SK-N-SH treated with all-trans-retinoic acid at 6 μM for 48 hours (cell line): ENCODE results near the gene SLC51B.

Source experiments
- ATAC-seq: fragments of 200-7000 bp; cut with Tn5 transposase; 3 replicates; pipeline ENCODE4 v1.9.1; 2020; ENCODE audit warnings: mild to moderate bottlenecking, moderate library complexity
- ARNTL ChIP-seq: fragments of 450-650 bp; formaldehyde crosslinking; IDR thresholded peaks from 2 replicates; pipeline ENCODE4 v1.5.0; 2020; ENCODE audit warnings: low read depth, mild to moderate bottlenecking, moderate library complexity, borderline replicate concordance
- CSDC2 ChIP-seq: fragments of 250-450 bp; sonication (Bioruptor Pico); IDR thresholded peaks from 2 replicates; pipeline ENCODE4 v1.5.0; 2020; ENCODE audit warnings: mild to moderate bottlenecking, moderate library complexity
- CSRNP3 ChIP-seq: fragments of 250-450 bp; sonication (Bioruptor Pico); IDR thresholded peaks from 2 replicates; pipeline ENCODE4 v1.5.1; 2021; ENCODE audit warnings: mild to moderate bottlenecking, moderate library complexity
- ESRRG ChIP-seq: fragments of 250-450 bp; sonication (Bioruptor Pico); IDR thresholded peaks from 2 replicates; pipeline ENCODE4 v1.6.1; 2021; ENCODE audit warnings: mild to moderate bottlenecking
- GLIS3 ChIP-seq: fragments of 250-450 bp; sonication (Bioruptor Pico); IDR thresholded peaks from 2 replicates; pipeline ENCODE4 v1.5.0; 2020; ENCODE audit warnings: mild to moderate bottlenecking, moderate library complexity
- ISL1 ChIP-seq: fragments of 250-450 bp; sonication (Bioruptor Pico); IDR thresholded peaks from 2 replicates; pipeline ENCODE4 v2.1.2; 2022; ENCODE audit warnings: mild to moderate bottlenecking, moderate library complexity
- OSR1 ChIP-seq: fragments of 250-450 bp; sonication (Bioruptor Pico); IDR thresholded peaks from 2 replicates; pipeline ENCODE4 v1.8.0; 2022; ENCODE audit warnings: moderate library complexity, mild to moderate bottlenecking, inconsistent platforms
- PPARA ChIP-seq: fragments of 250-450 bp; sonication (Bioruptor Pico); IDR thresholded peaks from 2 replicates; pipeline ENCODE4 v1.5.0; 2020; ENCODE audit warnings: mild to moderate bottlenecking, borderline replicate concordance
- RARB ChIP-seq: fragments of 250-450 bp; sonication (Bioruptor Pico); IDR thresholded peaks from 2 replicates; pipeline ENCODE4 v1.8.0; 2021; ENCODE audit warnings: mild to moderate bottlenecking, moderate library complexity
- SNAI2 ChIP-seq: fragments of 250-450 bp; sonication (Bioruptor Pico); IDR thresholded peaks from 2 replicates; pipeline ENCODE4 v1.5.0; 2020; ENCODE audit warnings: mild to moderate bottlenecking, moderate library complexity
- TCF4 ChIP-seq: fragments of 250-450 bp; sonication (Bioruptor Pico); IDR thresholded peaks from 2 replicates; pipeline ENCODE4 v1.8.0; 2021; ENCODE audit warnings: mild to moderate bottlenecking, moderate library complexity, borderline replicate concordance
- ZFP3 ChIP-seq: fragments of 250-450 bp; sonication (Bioruptor Pico); IDR thresholded peaks from 2 replicates; pipeline ENCODE4 v1.5.0; 2020; ENCODE audit warnings: mild to moderate bottlenecking, moderate library complexity
- ZNF70 ChIP-seq: fragments of 450-650 bp; formaldehyde crosslinking; IDR thresholded peaks from 2 replicates; pipeline ENCODE4 v1.5.0; 2020; ENCODE audit warnings: mild to moderate bottlenecking, moderate library complexity
- ZNF8 ChIP-seq: fragments of 450-650 bp; formaldehyde crosslinking; IDR thresholded peaks from 2 replicates; pipeline ENCODE4 v1.5.0; 2020; ENCODE audit warnings: mild to moderate bottlenecking, moderate library complexity
- TF ChIP-seq, protein P1 (sequence below): fragments of 250-450 bp; sonication (Bioruptor Pico); IDR thresholded peaks from 2 replicates; pipeline ENCODE4 v1.8.0; 2021; ENCODE audit warnings: low read depth, mild to moderate bottlenecking, moderate library complexity, borderline replicate concordance
- TF ChIP-seq, protein P2 (sequence below): fragments of 250-450 bp; sonication (Bioruptor Pico); IDR thresholded peaks from 2 replicates; pipeline ENCODE4 v1.5.0; 2020; ENCODE audit warnings: mild to moderate bottlenecking, moderate library complexity
- TF ChIP-seq, protein P3 (sequence below): fragments of 250-450 bp; sonication (Bioruptor Pico); IDR thresholded peaks from 2 replicates; pipeline ENCODE4 v1.8.0; 2020; ENCODE audit warnings: mild to moderate bottlenecking, moderate library complexity, borderline replicate concordance

SLC51B gene

GRCh38 chr15:65032801-65033537 lies 12.2 kb upstream of the SLC51B start (continued):
- TF ChIP-seq, protein P1, sequence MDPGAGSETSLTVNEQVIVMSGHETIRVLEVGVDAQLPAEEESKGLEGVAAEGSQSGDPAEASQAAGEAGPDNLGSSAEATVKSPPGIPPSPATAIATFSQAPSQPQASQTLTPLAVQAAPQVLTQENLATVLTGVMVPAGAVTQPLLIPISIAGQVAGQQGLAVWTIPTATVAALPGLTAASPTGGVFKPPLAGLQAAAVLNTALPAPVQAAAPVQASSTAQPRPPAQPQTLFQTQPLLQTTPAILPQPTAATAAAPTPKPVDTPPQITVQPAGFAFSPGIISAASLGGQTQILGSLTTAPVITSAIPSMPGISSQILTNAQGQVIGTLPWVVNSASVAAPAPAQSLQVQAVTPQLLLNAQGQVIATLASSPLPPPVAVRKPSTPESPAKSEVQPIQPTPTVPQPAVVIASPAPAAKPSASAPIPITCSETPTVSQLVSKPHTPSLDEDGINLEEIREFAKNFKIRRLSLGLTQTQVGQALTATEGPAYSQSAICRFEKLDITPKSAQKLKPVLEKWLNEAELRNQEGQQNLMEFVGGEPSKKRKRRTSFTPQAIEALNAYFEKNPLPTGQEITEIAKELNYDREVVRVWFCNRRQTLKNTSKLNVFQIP (CRISPR knock-in tag) = no peak
- TF ChIP-seq ZNF70 (CRISPR knock-in tag) = no peak
- TF ChIP-seq, all 23 proteins: peak for 0

GRCh38 chr15:65033659-65034269 lies 11.4 kb upstream of the SLC51B start:
- no peak for TF ChIP-seq ISL1
- TF ChIP-seq RARB (CRISPR knock-in tag) = no peak
- no peak for TF ChIP-seq ZFP3
- TF ChIP-seq ARNTL = no peak
- TF ChIP-seq, protein P1 (CRISPR knock-in tag) = no peak
- TF ChIP-seq SNAI2 (CRISPR knock-in tag) = no peak
- no peak for TF ChIP-seq CSRNP3 (CRISPR knock-in tag)
- no peak for TF ChIP-seq CSDC2 (CRISPR knock-in tag)
- no peak for TF ChIP-seq ZNF70 (CRISPR knock-in tag)
- TF ChIP-seq TCF4 (CRISPR knock-in tag) = no peak
- no peak for TF ChIP-seq GLIS3
- no peak for TF ChIP-seq ZNF8 (CRISPR knock-in tag)
- TF ChIP-seq OSR1 (CRISPR knock-in tag) = no peak
- no peak for TF ChIP-seq ESRRG (CRISPR knock-in tag)
- TF ChIP-seq, protein P2, sequence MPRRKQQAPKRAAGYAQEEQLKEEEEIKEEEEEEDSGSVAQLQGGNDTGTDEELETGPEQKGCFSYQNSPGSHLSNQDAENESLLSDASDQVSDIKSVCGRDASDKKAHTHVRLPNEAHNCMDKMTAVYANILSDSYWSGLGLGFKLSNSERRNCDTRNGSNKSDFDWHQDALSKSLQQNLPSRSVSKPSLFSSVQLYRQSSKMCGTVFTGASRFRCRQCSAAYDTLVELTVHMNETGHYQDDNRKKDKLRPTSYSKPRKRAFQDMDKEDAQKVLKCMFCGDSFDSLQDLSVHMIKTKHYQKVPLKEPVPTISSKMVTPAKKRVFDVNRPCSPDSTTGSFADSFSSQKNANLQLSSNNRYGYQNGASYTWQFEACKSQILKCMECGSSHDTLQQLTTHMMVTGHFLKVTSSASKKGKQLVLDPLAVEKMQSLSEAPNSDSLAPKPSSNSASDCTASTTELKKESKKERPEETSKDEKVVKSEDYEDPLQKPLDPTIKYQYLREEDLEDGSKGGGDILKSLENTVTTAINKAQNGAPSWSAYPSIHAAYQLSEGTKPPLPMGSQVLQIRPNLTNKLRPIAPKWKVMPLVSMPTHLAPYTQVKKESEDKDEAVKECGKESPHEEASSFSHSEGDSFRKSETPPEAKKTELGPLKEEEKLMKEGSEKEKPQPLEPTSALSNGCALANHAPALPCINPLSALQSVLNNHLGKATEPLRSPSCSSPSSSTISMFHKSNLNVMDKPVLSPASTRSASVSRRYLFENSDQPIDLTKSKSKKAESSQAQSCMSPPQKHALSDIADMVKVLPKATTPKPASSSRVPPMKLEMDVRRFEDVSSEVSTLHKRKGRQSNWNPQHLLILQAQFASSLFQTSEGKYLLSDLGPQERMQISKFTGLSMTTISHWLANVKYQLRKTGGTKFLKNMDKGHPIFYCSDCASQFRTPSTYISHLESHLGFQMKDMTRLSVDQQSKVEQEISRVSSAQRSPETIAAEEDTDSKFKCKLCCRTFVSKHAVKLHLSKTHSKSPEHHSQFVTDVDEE (CRISPR knock-in tag) = no peak
- TF ChIP-seq, protein P3, sequence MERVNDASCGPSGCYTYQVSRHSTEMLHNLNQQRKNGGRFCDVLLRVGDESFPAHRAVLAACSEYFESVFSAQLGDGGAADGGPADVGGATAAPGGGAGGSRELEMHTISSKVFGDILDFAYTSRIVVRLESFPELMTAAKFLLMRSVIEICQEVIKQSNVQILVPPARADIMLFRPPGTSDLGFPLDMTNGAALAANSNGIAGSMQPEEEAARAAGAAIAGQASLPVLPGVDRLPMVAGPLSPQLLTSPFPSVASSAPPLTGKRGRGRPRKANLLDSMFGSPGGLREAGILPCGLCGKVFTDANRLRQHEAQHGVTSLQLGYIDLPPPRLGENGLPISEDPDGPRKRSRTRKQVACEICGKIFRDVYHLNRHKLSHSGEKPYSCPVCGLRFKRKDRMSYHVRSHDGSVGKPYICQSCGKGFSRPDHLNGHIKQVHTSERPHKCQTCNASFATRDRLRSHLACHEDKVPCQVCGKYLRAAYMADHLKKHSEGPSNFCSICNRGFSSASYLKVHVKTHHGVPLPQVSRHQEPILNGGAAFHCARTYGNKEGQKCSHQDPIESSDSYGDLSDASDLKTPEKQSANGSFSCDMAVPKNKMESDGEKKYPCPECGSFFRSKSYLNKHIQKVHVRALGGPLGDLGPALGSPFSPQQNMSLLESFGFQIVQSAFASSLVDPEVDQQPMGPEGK = no peak
- ATAC-seq = peak; percentile 68

DNA sequence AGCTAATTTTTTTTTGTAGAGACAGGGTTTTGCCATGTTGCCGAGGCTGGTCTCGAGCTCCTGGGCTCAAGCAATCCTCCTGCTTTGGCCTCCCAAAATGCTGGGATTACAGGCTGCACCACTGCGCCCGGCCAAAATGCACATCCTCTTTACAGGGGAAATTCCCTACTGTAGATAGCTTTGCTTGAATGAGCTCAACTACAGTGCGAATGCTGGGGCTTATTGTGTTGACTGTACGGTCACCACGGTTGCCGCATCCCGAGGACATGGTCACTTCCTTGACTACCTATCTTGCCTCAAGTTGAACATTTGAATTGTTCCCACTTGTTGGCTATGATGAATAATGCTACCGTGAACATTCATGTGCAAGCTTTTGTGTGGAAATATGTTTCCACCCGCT lies 10.5 kb upstream of the SLC51B start:
- no peak for ATAC-seq
- TF ChIP-seq PPARA (CRISPR knock-in tag) (no peak), ZFP3 (no peak), ISL1 (no peak)
- TF ChIP-seq, protein P3 = no peak
